Activated T-cell treated with anti-CD3 and anti-CD28 coated beads for 24 hours (primary cell): Measurements from ENCODE around the gene C1QB.
"Not testable (repeated sequence)": the region's sequence is repeated elsewhere in the genome, so short reads cannot be mapped to it uniquely, and the experiment has no call there.

Source experiments
- DNase-seq: peaks from one replicate; pipeline ENCODE4 v3.0.0-alpha.2; 2020; ENCODE audit warnings: low read depth

Gene C1QB

GRCh38 chr1:22665752-22666151 lies 12.7 kb downstream of the C1QB start:
- DNase-seq = no peak

- no peak for DNase-seq
Observed at GRCh38 chr1:22666412-22666811, 13.4 kb downstream of the C1QB start.

GRCh38 chr1:22668840-22669239 lies 15.8 kb downstream of the C1QB start:
- not testable (repeated sequence) for DNase-seq

GRCh38 chr1:22670352-22670975 lies 17.4 kb downstream of the C1QB start:
- no peak for DNase-seq

GRCh38 chr1:22671999-22672398 lies 19.0 kb downstream of the C1QB start:
- DNase-seq = no peak

- DNase-seq = no peak
Observed at GRCh38 chr1:22673486-22674409, 20.7 kb downstream of the C1QB start.

GRCh38 chr1:22674410-22674749 lies 21.3 kb downstream of the C1QB start:
- DNase-seq = no peak

- DNase-seq = not testable (repeated sequence)
Observed at GRCh38 chr1:22676151-22676550, 23.1 kb downstream of the C1QB start.

- DNase-seq = no peak
Observed at GRCh38 chr1:22676916-22677583, 24.0 kb downstream of the C1QB start.

GRCh38 chr1:22677931-22678896 lies 25.2 kb downstream of the C1QB start:
- no peak for DNase-seq

GRCh38 chr1:22680726-22681125 lies 27.7 kb downstream of the C1QB start:
- no peak for DNase-seq

- DNase-seq = no peak
Observed at GRCh38 chr1:22681556-22682276, 28.7 kb downstream of the C1QB start.

- DNase-seq = no peak
Observed at GRCh38 chr1:22683547-22683946, 30.5 kb downstream of the C1QB start.

- DNase-seq = no peak
Observed at GRCh38 chr1:22685591-22686059, 32.6 kb downstream of the C1QB start.

GRCh38 chr1:22687191-22687590 lies 34.2 kb downstream of the C1QB start:
- DNase-seq = no peak

GRCh38 chr1:22688466-22688865 lies 35.4 kb downstream of the C1QB start:
- DNase-seq = no peak

- DNase-seq = no peak
Observed at GRCh38 chr1:22689505-22689904, 36.5 kb downstream of the C1QB start.

- DNase-seq = no peak
Observed at GRCh38 chr1:22691031-22691753, 38.2 kb downstream of the C1QB start.

- no peak for DNase-seq
Observed at GRCh38 chr1:22694172-22694571, 41.1 kb downstream of the C1QB start.

- no peak for DNase-seq
Observed at GRCh38 chr1:22696610-22697009, 43.6 kb downstream of the C1QB start.
